HCT116 (cell line): Measurements from ENCODE around the gene TACR2. TPM values are rescaled to one million over a fixed set of nuclear protein-coding genes. Genes with fewer than 3 reads are reported as not detected.

Source experiments
- ATAC-seq: fragments of 200-7000 bp; cut with Tn5 transposase; 2 replicates; pipeline ENCODE4 v1.9.1; 2020; ENCODE audit warnings: mild to moderate bottlenecking, moderate library complexity
- BruUV-seq: library from RNA; stranded (reverse); fragments of 400-500 nt; replicated peaks from 2 replicates; lab custom pipeline; 2021; lab: Mats Ljungman, UMichigan
- CTCF ChIA-PET: fragments of 300-600 bp; sonication (Branson Sonifier 250); formaldehyde crosslinking; loops from one replicate; lab custom pipeline; 2021; ENCODE audit warnings: antibody characterized with exemption; lab: Charles Lee
- POLR2A ChIA-PET: fragments of 300-600, 350-600 bp; sonication (Branson Sonifier 250); formaldehyde crosslinking; loops from one replicate; lab custom pipeline; 2021; ENCODE audit warnings: antibody characterized with exemption; lab: Charles Lee
- RAD21 ChIA-PET, 2 experiments: fragments of 300-600 bp; sonication (Branson Sonifier 250); formaldehyde crosslinking; loops; one replicate each; lab custom pipeline; 2023; ENCODE audit warnings: low total read pairs in 2 of 2; ENCODE audit not compliant: uncharacterized antibody in 2 of 2, unreplicated experiment in 2 of 2, low non-redundant PET in 1 of 2; lab: Charles Lee
- DNase-seq: peaks from one replicate; pipeline ENCODE4 v3.0.0-alpha.2; 2010; ENCODE audit warnings: low read depth, low spot score
- H2AFZ ChIP-seq: fragments of 200-600 bp; shearing (Covaris generic), sonication (generic); 2 replicates; pipeline ENCODE4 v1.6.1; 2017; ENCODE audit warnings: low read depth, mixed run types, mixed read lengths, antibody characterized with exemption, low read length; ENCODE audit not compliant: poor library complexity, severe bottlenecking
- H3K27ac ChIP-seq: 2 replicates; pipeline ENCODE4 v1.5.1; 2012; ENCODE audit warnings: low read depth, low read length
- H3K27me3 ChIP-seq: fragments of 200-600 bp; sonication (generic); 2 replicates; pipeline ENCODE4 v1.6.1; 2016; ENCODE audit warnings: mixed run types, low read length, mixed read lengths; ENCODE audit not compliant: insufficient read depth
- H3K36me3 ChIP-seq, 2 experiments: fragments of 200-500 bp in 1 of 2; fragments of 200-600 bp in 1 of 2; sonication (Bioruptor generic) in 1 of 2; sonication (generic) in 1 of 2; 2 replicates each; pipeline versions ENCODE4 v1.5.1 to v1.6.1; 2014 to 2016; ENCODE audit warnings: low read length in 2 of 2, inconsistent platforms in 1 of 2, mixed read lengths in 1 of 2, mixed run types in 1 of 2; ENCODE audit not compliant: insufficient read depth in 2 of 2, control insufficient read depth in 1 of 2
- H3K4me1 ChIP-seq, 2 experiments: fragments of 200-600 bp in 1 of 2; sonication (generic) in 1 of 2; 2 replicates each; pipeline versions ENCODE4 v1.5.1 to v1.6.1; 2012 to 2017; ENCODE audit warnings: low read length in 2 of 2, inconsistent platforms in 1 of 2, mild to moderate bottlenecking in 1 of 2, mixed read lengths in 1 of 2, mixed run types in 1 of 2, moderate library complexity in 1 of 2; ENCODE audit not compliant: insufficient read depth in 2 of 2, control insufficient read depth in 1 of 2
- H3K4me2 ChIP-seq: fragments of 200-600 bp; sonication (generic); 2 replicates; pipeline ENCODE4 v1.6.1; 2017; ENCODE audit warnings: mixed run types, low read length, mixed read lengths
- H3K4me3 ChIP-seq, 2 experiments: fragments of 200-600 bp in 1 of 2; sonication (generic) in 1 of 2; replicated peaks in 1 of 2; 2 replicates each; pipeline ENCODE4 v1.5.1; 2011 to 2016; ENCODE audit warnings: low read length in 2 of 2, control low read depth in 1 of 2, low read depth in 1 of 2, mild to moderate bottlenecking in 1 of 2, mixed read lengths in 1 of 2, mixed run types in 1 of 2
- H3K79me2 ChIP-seq: fragments of 200-600 bp; sonication (generic); 2 replicates; pipeline ENCODE4 v1.6.1; 2017; ENCODE audit warnings: mild to moderate bottlenecking, mixed run types, low read length, moderate library complexity, mixed read lengths; ENCODE audit not compliant: insufficient read depth
- H3K9ac ChIP-seq: fragments of 200-600 bp; sonication (generic); 2 replicates; pipeline ENCODE4 v1.6.1; 2016; ENCODE audit warnings: low read length, mixed read lengths
- H3K9me2 ChIP-seq: fragments of 200-600 bp; sonication (generic), shearing (Covaris generic); 2 replicates; pipeline ENCODE4 v1.6.1; 2017; ENCODE audit warnings: mixed run types, mild to moderate bottlenecking, moderate library complexity; ENCODE audit not compliant: insufficient read depth
- H3K9me3 ChIP-seq, 2 experiments: fragments of 200-500 bp in 1 of 2; fragments of 200-600 bp in 1 of 2; sonication (Bioruptor generic) in 1 of 2; sonication (generic) in 1 of 2; 2 replicates each; pipeline ENCODE4 v1.6.1; 2014 to 2017; ENCODE audit warnings: low read length in 2 of 2, mixed read lengths in 2 of 2, inconsistent platforms in 1 of 2, low read depth in 1 of 2, mild to moderate bottlenecking in 1 of 2, mixed run types in 1 of 2, moderate library complexity in 1 of 2; ENCODE audit not compliant: control insufficient read depth in 1 of 2, insufficient read depth in 1 of 2
- H4K20me1 ChIP-seq: fragments of 200-600 bp; sonication (generic), shearing (Covaris generic); 2 replicates; pipeline ENCODE4 v1.6.1; 2017; ENCODE audit warnings: mixed run types, mild to moderate bottlenecking, moderate library complexity; ENCODE audit not compliant: insufficient read depth
- CBX3 ChIP-seq: IDR thresholded peaks from 2 replicates; pipeline ENCODE4 v1.6.1; 2012; ENCODE audit warnings: low read depth
- EGR1 ChIP-seq: IDR thresholded peaks from 2 replicates; pipeline ENCODE4 v1.6.1; 2012; ENCODE audit warnings: low read depth
- EZH2 ChIP-seq: fragments of 200-600 bp; sonication (generic); IDR thresholded peaks from 2 replicates; pipeline ENCODE4 v1.6.1; 2017; ENCODE audit warnings: antibody characterized with exemption, mixed run types
- EZH2phosphoT487 ChIP-seq: fragments of 200-600 bp; IDR thresholded peaks from 2 replicates; pipeline ENCODE4 v1.6.1; 2018; ENCODE audit warnings: antibody characterized with exemption, borderline replicate concordance
- RAD21 ChIP-seq: IDR thresholded peaks from 2 replicates; pipeline ENCODE4 v1.6.1; 2012; ENCODE audit warnings: low read depth, mild to moderate bottlenecking
- TCF7L2 ChIP-seq: IDR thresholded peaks from 2 replicates; pipeline ENCODE4 v1.7.0; 2011; ENCODE audit warnings: borderline replicate concordance, inconsistent platforms; ENCODE audit not compliant: insufficient read depth, insufficient read length; ENCODE audit errors: extremely low read depth
- intact Hi-C: fragments of 100-400 bp; cut with micrococcal nuclease; formaldehyde crosslinking; loops from 2 replicates; pipeline ENCODE4 v1.10.0; 2022
- total RNA-seq: library from RNA; stranded (reverse); gene quantifications from one replicate; pipeline ENCODE4 v1.2.1, GENCODE V29; 2021; ENCODE audit not compliant: unreplicated experiment
- TF ChIP-seq, protein P1 (sequence below): IDR thresholded peaks from 2 replicates; pipeline ENCODE4 v1.6.1; 2012

Gene TACR2
- total RNA-seq, 1 experiment from 2014 or later = not detected

DNA sequence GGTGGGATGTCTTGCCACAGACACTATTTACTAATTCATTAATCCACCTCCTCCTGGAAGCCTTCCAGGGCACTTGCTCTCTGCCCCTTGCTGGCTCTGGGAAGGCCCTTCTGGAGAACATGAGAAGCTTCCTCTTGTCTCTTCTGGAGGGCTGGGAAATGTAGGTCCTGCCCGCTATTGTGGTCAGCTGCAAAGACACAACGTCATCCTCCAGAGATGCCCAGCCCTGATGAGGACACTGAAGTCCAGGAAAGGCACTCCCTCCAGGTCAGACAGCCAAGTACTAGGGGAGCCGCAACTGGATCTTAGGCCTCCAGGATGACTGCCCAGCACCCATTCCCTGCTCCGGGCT lies 9.6 kb upstream of the TACR2 start:
- peaks cover 0 to 15% of the 10 kb centered on the region in 2 experiments; a peak in 1 of 4 replicates for H3K4me1 ChIP-seq
- no peaks in the 10 kb centered on the region for H3K9me2 ChIP-seq
- ChIA-PET POLR2A (no interaction called here), RAD21 (no interaction called here), CTCF (interaction anchor here (0.7 to 2.7 kb wide), 5 partner anchors 8 to 83 kb away, joined by 3 to 13 read pairs (median 5); no protein-coding TSS in a partner anchor)
- BruUV-seq = no TSS peak
- H3K4me3 ChIP-seq = no peak overlapping the region
- H3K36me3 ChIP-seq = no peaks in the 10 kb centered on the region
- intact Hi-C loops = loop anchor here (2.0 to 10.0 kb wide), 2 partner anchors 210 to 288 kb away; no protein-coding TSS in a partner anchor
- H3K79me2 ChIP-seq = no peaks in the 10 kb centered on the region
- H3K9ac ChIP-seq = no peak overlapping the region
- H2AFZ ChIP-seq = peak overlapping the region; percentile 56
- peak; percentile 26; the same call in 1 of the 2 replicates for ATAC-seq
- TF ChIP-seq EZH2phosphoT487 = no peak
- TF ChIP-seq EGR1 = no peak
- no peak for TF ChIP-seq CBX3
- TF ChIP-seq TCF7L2 = no peak
- no peak for TF ChIP-seq EZH2
- no peak overlapping the region for H3K27ac ChIP-seq
- no peaks in the 10 kb centered on the region for H4K20me1 ChIP-seq
- H3K27me3 ChIP-seq = no peaks in the 10 kb centered on the region
- no peaks in the 10 kb centered on the region for H3K9me3 ChIP-seq
- H3K4me2 ChIP-seq = peak overlapping the region; percentile 37
- no peak for DNase-seq

DNA sequence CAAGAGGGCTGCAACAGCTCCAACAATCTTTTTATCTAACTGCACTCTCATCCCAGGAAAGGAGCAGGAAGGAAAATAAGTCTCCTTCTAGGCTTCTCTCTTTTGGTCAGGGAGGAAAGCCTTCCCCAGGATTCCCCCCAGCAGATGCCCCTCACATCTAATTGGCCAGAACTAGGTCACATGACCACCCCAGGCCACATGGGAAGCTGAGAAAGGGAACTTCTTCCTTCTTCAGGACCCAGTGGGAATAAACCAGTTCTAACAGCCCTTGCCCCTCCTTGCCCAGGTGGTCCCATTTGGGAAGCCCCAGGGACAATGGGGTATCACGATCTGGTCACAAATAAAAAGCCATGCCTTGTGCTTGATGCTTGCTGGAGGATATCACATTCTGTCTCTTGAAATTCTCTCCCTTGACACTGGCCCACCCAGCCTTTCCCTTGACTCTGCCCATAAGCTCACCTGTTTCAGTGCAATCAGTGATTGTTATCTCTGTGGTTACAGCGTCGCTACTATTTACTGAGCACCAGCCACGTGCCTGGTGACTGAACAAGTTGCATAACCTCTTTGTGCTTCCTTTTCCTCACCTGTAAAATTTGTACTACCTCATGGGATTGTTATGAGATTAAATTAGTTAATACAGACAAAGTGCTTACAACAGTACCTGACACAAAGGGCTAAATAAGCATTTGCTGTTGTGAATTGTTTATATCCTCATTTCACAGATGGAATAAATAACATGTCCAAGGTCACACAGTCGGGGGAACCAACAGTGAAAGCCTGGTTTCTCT lies 9.0 kb upstream of the TACR2 start:
- Histone ChIP-seq H3K27ac (no peak overlapping the region), H3K4me2 (no peak overlapping the region), H4K20me1 (no peaks in the 10 kb centered on the region), H3K4me3 (no peak overlapping the region), H3K4me1 (peaks cover 0 to 15% of the 10 kb centered on the region in 2 experiments; a peak in 1 of 4 replicates), H3K79me2 (no peaks in the 10 kb centered on the region), H3K9me2 (no peaks in the 10 kb centered on the region), H3K9ac (no peak overlapping the region), H2AFZ (peak overlapping the region; percentile 56), H3K27me3 (no peaks in the 10 kb centered on the region), H3K9me3 (no peaks in the 10 kb centered on the region), H3K36me3 (no peaks in the 10 kb centered on the region)
- no TSS peak for BruUV-seq
- ChIA-PET CTCF (interaction anchor here (1.5 to 1.6 kb wide), 2 partner anchors 17 to 83 kb away, joined by 5 to 8 read pairs; no protein-coding TSS in a partner anchor), POLR2A (no interaction called here), RAD21 (interaction anchor here in 1 of 2 experiments (0.6 kb wide), 1 partner anchor 84 kb away, joined by 4 read pairs; no protein-coding TSS in a partner anchor)
- ATAC-seq (no peak), DNase-seq (no peak)
- intact Hi-C loops = loop anchor here (2.0 to 10.0 kb wide), 2 partner anchors 211 to 289 kb away; no protein-coding TSS in a partner anchor
- TF ChIP-seq RAD21 (no peak), EZH2phosphoT487 (no peak)
- TF ChIP-seq, protein P1, sequence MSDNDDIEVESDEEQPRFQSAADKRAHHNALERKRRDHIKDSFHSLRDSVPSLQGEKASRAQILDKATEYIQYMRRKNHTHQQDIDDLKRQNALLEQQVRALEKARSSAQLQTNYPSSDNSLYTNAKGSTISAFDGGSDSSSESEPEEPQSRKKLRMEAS = 0 out of 2 replicates have a peak, but pooled peaks have one; percentile 12
